ENCODE measurements around the gene ASB13.

The ASB13 gene

GRCh38 chr10:5685764-5686240, 19.4 kb upstream of the ASB13 start:
- no peak overlapping the region for H3K27ac ChIP-seq (ENCODE audit: low read depth, low read length)
- peak overlapping the region; percentile 78 for H3K4me3 ChIP-seq (ENCODE audit: low read depth, low read length)

DNA sequence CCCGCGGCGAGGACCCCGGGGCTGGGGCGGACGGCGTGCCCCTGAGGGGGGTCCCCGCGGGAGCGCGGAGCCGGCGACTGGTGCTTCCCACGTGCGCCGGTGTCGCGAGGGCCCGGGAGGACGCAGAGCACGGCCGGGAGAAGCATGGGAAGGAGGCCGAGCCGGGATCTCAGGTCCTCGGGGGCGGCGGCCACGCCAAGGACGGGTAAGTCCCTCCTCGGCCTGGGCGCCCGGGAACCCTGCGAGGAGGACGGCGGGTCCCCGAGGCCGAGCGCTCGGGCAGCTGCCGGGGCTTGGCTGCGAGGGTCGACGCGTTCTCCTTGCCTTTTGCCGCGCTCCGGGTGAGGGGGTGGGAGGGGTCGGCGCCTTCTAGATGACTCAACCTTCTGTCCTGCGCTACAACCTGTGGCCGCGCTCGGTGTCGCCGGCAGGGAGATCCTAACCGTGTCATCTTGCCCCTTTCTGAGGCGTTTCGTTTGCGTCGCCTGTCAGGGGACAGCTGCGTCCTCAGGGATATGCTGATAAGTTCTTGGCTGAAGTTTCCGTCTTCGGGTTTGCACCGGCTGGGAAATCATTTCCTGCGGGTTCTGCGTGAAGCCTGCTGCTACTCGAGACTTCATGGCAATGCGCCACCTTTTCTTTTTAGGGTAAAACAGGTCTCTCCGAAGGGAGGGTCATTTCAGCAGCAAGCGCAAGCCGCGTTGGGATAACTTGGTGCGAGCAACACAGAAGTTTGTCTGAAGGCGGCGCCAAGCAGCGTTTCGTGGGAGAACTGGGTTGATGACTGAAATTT, 18.8 kb upstream of the ASB13 start:
- H3K4me1 ChIP-seq (ENCODE audit: control insufficient read depth, insufficient read depth, low read length): peaks cover 5% of the 10 kb centered on the region
- peak overlapping the region; percentile 21; the same call in 1 of the 2 replicates for H3K27ac ChIP-seq (ENCODE audit: low read depth, low read length)
- peaks cover 17% of the 10 kb centered on the region for H3K27me3 ChIP-seq (ENCODE audit: control insufficient read depth, insufficient read depth, low read length)
- peaks cover 6% of the 10 kb centered on the region; the same call in 1 of the 2 replicates for H3K9me3 ChIP-seq (ENCODE audit: control insufficient read depth, insufficient read depth, low read depth, low read length)
- peak overlapping the region; percentile 78 for H3K4me3 ChIP-seq (ENCODE audit: low read depth, low read length)
- peak overlapping the region; percentile 83 for H3K9ac ChIP-seq (ENCODE audit: low read length)
- 0 out of 2 replicates have a peak, but pooled peaks cover 2% of the 10 kb centered on the region for H3K36me3 ChIP-seq (ENCODE audit: control insufficient read depth, insufficient read depth, low read length)

More at GRCh38 chr10:5685764-5686240, 19.4 kb upstream of the ASB13 start:
- Histone ChIP-seq H3K27me3 (ENCODE audit: control insufficient read depth, insufficient read depth, low read length) (peaks cover 17% of the 10 kb centered on the region), H3K36me3 (ENCODE audit: control insufficient read depth, insufficient read depth, low read length) (0 out of 2 replicates have a peak, but pooled peaks cover 2% of the 10 kb centered on the region), H3K9me3 (ENCODE audit: control insufficient read depth, insufficient read depth, low read depth, low read length) (peaks cover 6% of the 10 kb centered on the region; the same call in 1 of the 2 replicates), H3K4me1 (ENCODE audit: control insufficient read depth, insufficient read depth, low read length) (peaks cover 5% of the 10 kb centered on the region), H3K9ac (ENCODE audit: low read length) (peak overlapping the region; percentile 83)

GRCh38 chr10:5684318-5684970, 18.0 kb upstream of the ASB13 start, which contains the start of gene TASOR2:
Gene TASOR2 (plus strand): TSS chr10:5684838. CDS start chr10:5720643, 35,805 bp downstream.
- H3K27ac ChIP-seq (ENCODE audit: low read depth, low read length): peak within 1 kb of the TSS; percentile 21; the same call in 1 of the 2 replicates
- H3K27me3 ChIP-seq (ENCODE audit: control insufficient read depth, insufficient read depth, low read length): peaks cover 17% of the 10 kb centered on the region
- H3K9me3 ChIP-seq (ENCODE audit: control insufficient read depth, insufficient read depth, low read depth, low read length): peaks cover 6% of the 10 kb centered on the region; the same call in 1 of the 2 replicates
- peak within 1 kb of the TSS; percentile 78 for H3K4me3 ChIP-seq (ENCODE audit: low read depth, low read length)
- peak within 1 kb of the TSS; percentile 83 for H3K9ac ChIP-seq (ENCODE audit: low read length)
- H3K4me1 ChIP-seq (ENCODE audit: control insufficient read depth, insufficient read depth, low read length): peaks cover 5% of the 10 kb centered on the region
- H3K36me3 ChIP-seq (ENCODE audit: control insufficient read depth, insufficient read depth, low read length): 0 out of 2 replicates have a peak, but pooled peaks cover 2% of the 10 kb centered on the region

- no peak overlapping the region for H3K27ac ChIP-seq (ENCODE audit: low read depth, low read length)
- H3K9ac ChIP-seq (ENCODE audit: low read length): no peak overlapping the region
- H3K9me3 ChIP-seq (ENCODE audit: control insufficient read depth, insufficient read depth, low read depth, low read length): peaks cover 6% of the 10 kb centered on the region; the same call in 1 of the 2 replicates
- H3K36me3 ChIP-seq (ENCODE audit: control insufficient read depth, insufficient read depth, low read length): no peaks in the 10 kb centered on the region
- no peak overlapping the region for H3K4me3 ChIP-seq (ENCODE audit: low read depth, low read length)
- H3K27me3 ChIP-seq (ENCODE audit: control insufficient read depth, insufficient read depth, low read length): peaks cover 22% of the 10 kb centered on the region
- peaks cover 5% of the 10 kb centered on the region for H3K4me1 ChIP-seq (ENCODE audit: control insufficient read depth, insufficient read depth, low read length)
These were observed 16.7 kb upstream of the ASB13 start for GRCh38 chr10:5683065-5683464.

- H3K4me1 ChIP-seq (ENCODE audit: control insufficient read depth, insufficient read depth, low read length): peaks cover 5% of the 10 kb centered on the region
- H3K27ac ChIP-seq (ENCODE audit: low read depth, low read length): no peak overlapping the region
- H3K4me3 ChIP-seq (ENCODE audit: low read depth, low read length): no peak overlapping the region
These were observed 15.5 kb upstream of the ASB13 start for GRCh38 chr10:5681930-5682329.

DNA sequence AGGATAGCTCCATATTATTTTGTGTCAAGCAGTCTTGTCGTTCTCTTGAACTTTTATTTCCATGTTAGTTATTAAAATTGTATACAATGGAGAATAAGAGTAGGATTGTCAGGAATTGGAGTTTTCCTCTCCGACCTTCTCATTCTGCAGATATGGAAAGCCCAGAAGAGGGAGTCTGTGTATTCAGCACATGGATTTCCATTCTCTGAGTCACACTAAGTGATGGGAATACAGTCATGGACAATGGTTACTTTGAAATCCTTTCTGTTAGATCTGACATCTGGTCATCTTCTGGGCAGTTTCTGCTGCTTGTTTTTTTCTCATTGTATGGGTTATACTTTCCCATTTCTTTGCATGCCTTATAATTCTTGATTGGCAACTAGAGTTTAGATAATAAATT, 13.2 kb upstream of the ASB13 start:
- H3K9me3 ChIP-seq (ENCODE audit: control insufficient read depth, insufficient read depth, low read depth, low read length): peaks cover 9% of the 10 kb centered on the region
- H3K4me1 ChIP-seq (ENCODE audit: control insufficient read depth, insufficient read depth, low read length): no peaks in the 10 kb centered on the region
- no peak overlapping the region for H3K9ac ChIP-seq (ENCODE audit: low read length)
- H3K36me3 ChIP-seq (ENCODE audit: control insufficient read depth, insufficient read depth, low read length): no peaks in the 10 kb centered on the region
- no peak overlapping the region for H3K27ac ChIP-seq (ENCODE audit: low read depth, low read length)
- no peak overlapping the region for H3K4me3 ChIP-seq (ENCODE audit: low read depth, low read length)
- peaks cover 23% of the 10 kb centered on the region for H3K27me3 ChIP-seq (ENCODE audit: control insufficient read depth, insufficient read depth, low read length)

More at GRCh38 chr10:5681930-5682329, 15.5 kb upstream of the ASB13 start:
- no peak overlapping the region for H3K9ac ChIP-seq (ENCODE audit: low read length)
- H3K36me3 ChIP-seq (ENCODE audit: control insufficient read depth, insufficient read depth, low read length): no peaks in the 10 kb centered on the region
- peaks cover 23% of the 10 kb centered on the region for H3K27me3 ChIP-seq (ENCODE audit: control insufficient read depth, insufficient read depth, low read length)
- peaks cover 6% of the 10 kb centered on the region; the same call in 1 of the 2 replicates for H3K9me3 ChIP-seq (ENCODE audit: control insufficient read depth, insufficient read depth, low read depth, low read length)

DNA sequence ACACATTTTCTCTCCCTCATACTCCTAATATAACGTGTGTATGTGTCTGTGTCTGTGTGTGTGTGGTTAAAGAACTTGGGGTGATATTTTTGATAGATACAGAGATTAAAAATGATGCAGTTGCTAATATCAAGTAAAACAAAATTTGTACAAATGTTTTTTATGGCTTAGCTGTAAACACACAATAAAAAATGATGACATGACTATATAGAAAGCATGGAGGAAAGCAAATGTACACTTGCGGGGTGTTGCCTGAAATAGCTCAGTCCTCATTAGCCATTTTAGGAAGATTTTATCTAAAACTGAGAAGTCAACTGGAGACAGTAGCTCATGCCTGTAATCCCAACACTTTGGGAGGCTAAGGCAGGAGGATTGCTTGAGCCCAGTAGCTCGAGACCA, 12.6 kb upstream of the ASB13 start:
- peaks cover 23% of the 10 kb centered on the region for H3K27me3 ChIP-seq (ENCODE audit: control insufficient read depth, insufficient read depth, low read length)

GRCh38 chr10:5678397-5679036, 12.1 kb upstream of the ASB13 start:
- Histone ChIP-seq H3K27ac (ENCODE audit: low read depth, low read length) (no peak overlapping the region), H3K4me1 (ENCODE audit: control insufficient read depth, insufficient read depth, low read length) (no peaks in the 10 kb centered on the region), H3K9me3 (ENCODE audit: control insufficient read depth, insufficient read depth, low read depth, low read length) (peaks cover 9% of the 10 kb centered on the region), H3K9ac (ENCODE audit: low read length) (no peak overlapping the region), H3K36me3 (ENCODE audit: control insufficient read depth, insufficient read depth, low read length) (no peaks in the 10 kb centered on the region), H3K27me3 (ENCODE audit: control insufficient read depth, insufficient read depth, low read length) (peaks cover 23% of the 10 kb centered on the region), H3K4me3 (ENCODE audit: low read depth, low read length) (no peak overlapping the region)

More for the DNA sequence above, 12.6 kb upstream of the ASB13 start:
- Histone ChIP-seq H3K36me3 (ENCODE audit: control insufficient read depth, insufficient read depth, low read length) (no peaks in the 10 kb centered on the region), H3K9me3 (ENCODE audit: control insufficient read depth, insufficient read depth, low read depth, low read length) (peaks cover 10% of the 10 kb centered on the region), H3K9ac (ENCODE audit: low read length) (no peak overlapping the region), H3K4me1 (ENCODE audit: control insufficient read depth, insufficient read depth, low read length) (no peaks in the 10 kb centered on the region), H3K4me3 (ENCODE audit: low read depth, low read length) (no peak overlapping the region), H3K27ac (ENCODE audit: low read depth, low read length) (no peak overlapping the region)

DNA sequence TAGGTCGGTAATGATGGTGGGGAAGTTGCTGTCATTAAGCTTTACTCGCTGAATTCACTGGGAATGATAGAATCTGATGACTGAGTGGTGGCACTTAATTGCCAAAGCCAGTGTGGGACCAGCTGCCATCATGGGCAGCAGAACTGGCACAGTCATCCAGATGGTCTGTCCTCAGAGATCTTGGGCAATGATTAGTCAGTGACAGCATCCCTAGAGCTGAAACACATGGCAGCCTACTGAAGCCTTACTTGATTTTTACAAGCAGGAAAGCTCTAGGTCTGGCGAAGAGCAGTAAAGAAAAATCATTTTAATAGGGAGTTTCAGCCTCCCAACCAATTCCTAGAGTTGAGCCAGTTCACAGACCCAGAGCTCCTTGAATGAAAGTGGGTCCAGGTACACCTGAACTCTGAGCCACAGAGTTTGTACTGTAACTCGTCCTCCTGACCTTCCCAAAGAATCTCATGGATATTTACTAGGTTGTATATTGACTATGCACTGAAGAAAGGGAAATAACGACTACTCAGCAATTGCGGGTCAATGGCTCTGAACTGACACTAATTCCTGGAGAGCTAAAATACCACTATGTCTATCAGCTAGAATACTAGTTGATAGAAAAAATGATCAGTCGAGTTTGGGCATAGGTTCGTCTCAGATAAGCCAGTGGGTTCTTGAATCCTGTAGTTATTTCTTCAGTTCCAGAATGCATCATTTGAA, 4.4 kb upstream of the ASB13 start:
- Histone ChIP-seq H3K9ac (ENCODE audit: low read length) (no peak overlapping the region), H3K9me3 (ENCODE audit: control insufficient read depth, insufficient read depth, low read depth, low read length) (peaks cover 13% of the 10 kb centered on the region), H3K27me3 (ENCODE audit: control insufficient read depth, insufficient read depth, low read length) (peaks cover 5% of the 10 kb centered on the region), H3K4me3 (ENCODE audit: low read depth, low read length) (no peak overlapping the region), H3K4me1 (ENCODE audit: control insufficient read depth, insufficient read depth, low read length) (no peaks in the 10 kb centered on the region), H3K27ac (ENCODE audit: low read depth, low read length) (no peak overlapping the region), H3K36me3 (ENCODE audit: control insufficient read depth, insufficient read depth, low read length) (no peaks in the 10 kb centered on the region)

- peaks cover 6% of the 10 kb centered on the region for H3K27me3 ChIP-seq (ENCODE audit: control insufficient read depth, insufficient read depth, low read length)
- no peak overlapping the region for H3K4me3 ChIP-seq (ENCODE audit: low read depth, low read length)
- no peaks in the 10 kb centered on the region for H3K36me3 ChIP-seq (ENCODE audit: control insufficient read depth, insufficient read depth, low read length)
These were observed 3.2 kb upstream of the ASB13 start for GRCh38 chr10:5669604-5670003.

More at GRCh38 chr10:5669604-5670003, 3.2 kb upstream of the ASB13 start:
- H3K4me1 ChIP-seq (ENCODE audit: control insufficient read depth, insufficient read depth, low read length): peaks cover 5% of the 10 kb centered on the region
- no peak overlapping the region for H3K27ac ChIP-seq (ENCODE audit: low read depth, low read length)
- no peak overlapping the region for H3K9ac ChIP-seq (ENCODE audit: low read length)
- H3K9me3 ChIP-seq (ENCODE audit: control insufficient read depth, insufficient read depth, low read depth, low read length): peaks cover 11% of the 10 kb centered on the region

Data from HUES6 (cell line).